HG02981 (cell line): Measurements from ENCODE around the gene RPL9.
"Not testable (repeated sequence)": the region's sequence is repeated elsewhere in the genome, so short reads cannot be mapped to it uniquely, and the experiment has no call there.

Source experiments
- ATAC-seq: cut with Tn5 transposase; IDR thresholded peaks from one replicate; pipeline ENCODE4 v1.9.1; 2021; ENCODE audit warnings: mild to moderate bottlenecking, moderate library complexity; ENCODE audit not compliant: unreplicated experiment

Gene RPL9

DNA sequence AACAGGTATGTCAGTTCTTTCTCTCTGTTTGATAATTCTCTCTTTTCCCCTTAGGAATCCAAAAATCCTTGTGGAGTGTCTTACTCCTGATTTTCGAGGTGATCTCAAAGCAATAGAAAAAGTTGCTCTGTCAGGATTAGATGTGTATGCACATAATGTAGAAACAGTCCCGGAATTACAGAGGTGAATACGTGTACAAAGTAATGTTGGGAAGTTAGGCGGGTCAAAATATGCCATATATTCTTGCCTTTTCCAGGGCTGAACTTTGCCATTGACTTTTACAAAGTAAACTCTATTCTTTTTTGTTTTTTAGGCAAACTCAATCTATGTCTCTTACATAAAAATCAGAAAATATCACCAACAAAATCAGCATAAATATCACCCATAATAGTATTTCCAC is 8.7 kb upstream of the RPL9 start:
- no peak for ATAC-seq

DNA sequence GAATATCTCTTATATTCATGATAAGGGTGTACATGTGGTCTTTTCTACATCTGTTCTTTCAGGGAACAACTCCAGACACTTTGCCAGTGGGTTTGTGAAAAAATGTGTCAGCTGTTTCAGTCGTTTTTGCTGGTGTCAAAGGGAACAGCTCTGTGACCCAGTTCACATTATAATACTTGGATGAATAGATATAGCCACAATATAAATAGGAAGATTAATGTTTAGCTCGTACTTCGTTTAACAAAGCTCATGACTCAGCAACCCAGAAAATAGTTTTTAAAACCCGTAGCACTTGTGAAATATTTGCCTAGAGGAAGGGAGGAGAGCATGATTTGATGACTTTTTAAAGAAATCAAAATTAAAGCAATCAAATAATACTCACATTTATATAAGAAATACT is 8.0 kb upstream of the RPL9 start:
- no peak for ATAC-seq

DNA sequence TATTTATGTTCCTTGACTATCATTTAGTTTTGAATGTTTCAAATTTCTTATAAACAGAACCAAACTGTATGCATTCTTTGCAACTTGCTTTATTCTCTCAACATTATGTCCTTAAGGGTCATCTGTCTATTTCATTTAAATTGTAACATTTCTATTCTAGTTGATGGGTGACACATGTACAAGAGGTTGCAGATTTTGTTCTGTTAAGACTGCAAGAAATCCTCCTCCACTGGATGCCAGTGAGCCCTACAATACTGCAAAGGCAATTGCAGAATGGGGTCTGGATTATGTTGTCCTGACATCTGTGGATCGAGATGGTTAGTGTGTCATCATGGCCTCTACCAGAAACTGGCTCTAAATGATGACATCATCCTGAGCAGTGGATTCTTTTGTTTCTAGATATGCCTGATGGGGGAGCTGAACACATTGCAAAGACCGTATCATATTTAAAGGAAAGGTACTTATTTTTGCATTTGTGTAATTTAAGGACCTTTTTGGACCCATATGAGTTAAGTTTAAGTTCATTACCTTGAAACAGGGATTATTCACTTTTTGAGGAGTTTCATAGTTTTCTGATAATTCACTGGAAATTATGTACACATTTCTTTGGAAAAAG is 6.3 kb upstream of the RPL9 start:
- no peak for ATAC-seq

DNA sequence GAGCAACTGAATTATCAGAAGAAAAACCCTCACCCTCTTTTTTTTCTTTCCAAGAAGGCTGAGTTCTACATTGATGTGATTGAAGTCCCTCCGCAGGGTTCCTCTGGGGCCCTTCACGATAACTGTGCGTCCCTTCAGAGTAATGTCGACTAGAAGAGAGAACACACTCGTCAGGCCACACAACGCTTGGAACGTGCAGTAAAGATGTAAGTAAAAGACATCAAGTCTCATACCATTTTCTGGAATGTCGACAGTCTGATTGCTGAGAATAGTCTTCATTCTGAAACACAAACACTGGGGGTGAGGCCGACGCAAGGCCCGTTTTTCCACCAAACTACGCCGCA is 589 bp downstream of the RPL9 start:
- ATAC-seq, result not testable (repeated sequence)

DNA sequence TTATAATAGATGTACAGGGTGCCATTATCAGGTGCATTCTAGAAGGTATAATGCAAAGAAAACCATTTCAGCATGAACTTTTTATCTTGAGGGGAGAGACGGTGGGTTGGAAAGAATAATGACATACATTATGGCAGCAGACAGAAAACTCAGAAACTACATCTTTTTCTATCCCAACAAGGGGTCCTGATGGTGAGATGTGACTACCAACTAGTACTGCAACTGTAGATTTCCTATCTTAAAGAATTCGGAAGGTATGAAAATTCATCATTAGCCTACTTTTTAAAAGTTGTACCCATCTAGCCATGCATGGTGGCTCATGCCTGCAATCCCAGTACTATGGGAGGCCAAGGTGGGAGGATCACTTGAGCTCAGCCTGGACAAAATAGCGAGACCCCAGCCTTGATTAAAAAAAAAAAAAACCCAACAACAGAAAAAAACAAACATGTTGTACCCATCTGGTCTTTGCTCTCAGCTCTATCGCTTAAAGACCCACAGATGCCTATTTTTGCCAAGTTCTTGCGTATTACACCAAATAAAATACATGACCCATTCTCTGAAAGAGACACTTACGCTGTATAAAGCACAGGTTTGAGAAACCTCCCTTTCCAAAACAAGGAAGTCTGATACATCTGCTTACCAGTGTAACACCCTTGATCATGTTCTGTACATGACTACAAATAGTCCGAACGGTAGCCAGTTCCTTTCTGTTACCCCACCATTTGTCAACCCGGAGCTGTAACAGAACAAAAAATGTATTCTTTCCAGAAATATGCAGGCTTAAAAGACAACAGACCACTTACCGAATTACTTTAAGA is 1.6 kb downstream of the RPL9 start:
- no peak for ATAC-seq

DNA sequence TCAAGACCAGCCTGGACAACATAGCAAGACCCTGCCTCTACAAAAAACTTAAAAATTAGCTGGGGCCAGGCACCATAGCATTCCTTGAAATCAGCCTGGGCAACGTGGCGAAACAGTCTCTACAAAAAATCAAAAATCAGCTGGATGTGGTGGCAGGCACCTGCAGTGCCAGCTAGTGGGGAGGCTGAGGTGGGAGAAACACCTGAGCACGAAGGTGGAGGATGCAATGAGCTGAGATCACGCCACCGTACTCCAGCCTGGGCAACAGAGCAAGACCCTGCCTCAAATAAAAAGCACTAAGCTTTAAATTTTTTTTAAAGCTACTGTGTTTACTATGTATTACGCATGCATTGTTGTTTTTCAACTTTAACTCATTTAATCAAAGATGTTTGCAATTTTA is 3.2 kb downstream of the RPL9 start:
- no peak for ATAC-seq

DNA sequence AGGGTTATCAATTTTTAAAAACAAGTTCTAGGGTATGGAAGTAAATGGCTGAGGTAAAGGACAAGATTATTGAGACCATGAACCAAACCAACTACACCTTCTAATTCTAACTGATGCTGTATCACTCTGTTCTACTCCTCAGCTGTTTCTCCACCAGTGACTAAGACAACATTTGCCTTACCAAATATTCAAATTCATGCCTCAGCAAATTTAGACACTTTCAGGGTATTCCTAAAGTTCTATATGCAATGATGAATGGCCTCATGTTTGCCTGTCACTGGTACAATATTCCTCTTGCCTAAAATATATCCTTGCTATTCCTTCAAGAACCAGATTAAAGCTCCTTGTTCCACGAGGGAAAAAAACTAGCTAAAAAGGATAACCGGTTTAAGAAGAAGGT is 5.0 kb downstream of the RPL9 start:
- no peak for ATAC-seq

DNA sequence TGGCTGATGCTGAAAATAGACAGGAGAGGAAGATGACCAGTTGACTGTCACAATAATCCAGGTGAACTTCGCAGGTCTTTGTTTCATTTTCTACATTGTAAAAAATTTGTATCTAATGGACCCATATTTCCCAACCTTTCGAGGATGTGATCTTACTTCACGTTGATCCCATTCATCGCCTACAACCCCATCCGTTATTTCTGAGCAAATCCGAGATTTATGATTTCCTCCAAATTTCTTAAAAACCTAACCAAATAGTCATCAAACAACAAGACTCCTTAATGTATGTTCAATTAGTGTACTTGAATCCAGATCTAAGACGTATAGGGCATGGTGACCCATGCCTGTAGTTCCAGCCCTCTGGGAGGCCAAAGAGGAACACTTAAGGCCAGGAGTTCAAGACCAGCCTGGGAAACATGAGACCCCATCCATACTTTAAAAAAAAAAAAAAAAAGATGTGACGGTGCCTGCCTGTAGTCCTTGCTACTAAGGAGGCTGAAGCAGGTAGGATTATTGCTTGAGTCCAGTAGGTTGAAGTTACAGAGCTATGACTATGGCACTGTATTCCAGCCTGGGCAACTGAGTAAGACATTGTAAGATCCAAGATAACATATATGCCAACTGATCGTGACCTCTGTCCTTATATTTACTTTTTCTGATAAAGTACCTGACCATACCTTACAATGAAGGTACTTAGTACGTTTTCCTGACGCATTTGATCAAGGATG is 5.7 kb downstream of the RPL9 start:
- no peak for ATAC-seq

DNA sequence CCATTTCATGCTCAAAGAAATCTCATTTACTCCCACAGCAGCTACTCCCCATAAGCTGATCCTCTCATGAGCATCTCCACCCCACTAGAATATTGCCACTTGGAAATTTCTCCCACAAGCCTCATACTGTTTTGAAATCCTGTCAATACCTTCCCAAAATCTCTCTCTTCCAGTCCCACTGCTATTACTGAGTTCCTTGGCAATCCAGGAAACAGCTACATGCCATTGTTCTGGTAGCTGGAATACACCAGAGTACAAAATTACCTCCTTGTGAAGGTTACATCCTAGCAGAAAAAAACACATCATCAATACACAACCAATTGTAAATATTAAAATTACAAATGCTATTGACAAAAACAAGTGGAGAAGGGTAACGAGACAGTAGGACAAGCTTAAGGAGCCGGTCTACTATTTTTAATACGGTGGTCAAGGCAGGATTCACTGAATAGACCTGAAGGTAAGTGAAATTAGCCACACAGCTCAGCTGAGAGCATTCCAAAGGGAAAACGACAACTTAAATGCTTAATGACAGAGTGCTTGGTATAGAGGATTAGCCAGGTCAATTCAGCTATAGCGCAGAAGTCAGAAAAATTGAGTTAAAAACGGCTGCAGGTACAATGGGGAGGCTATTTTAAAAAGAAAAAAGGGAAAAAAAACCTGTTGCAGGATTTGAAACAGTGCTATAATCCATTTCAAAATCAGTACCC is 6.4 kb downstream of the RPL9 start:
- ATAC-seq, result no peak

DNA sequence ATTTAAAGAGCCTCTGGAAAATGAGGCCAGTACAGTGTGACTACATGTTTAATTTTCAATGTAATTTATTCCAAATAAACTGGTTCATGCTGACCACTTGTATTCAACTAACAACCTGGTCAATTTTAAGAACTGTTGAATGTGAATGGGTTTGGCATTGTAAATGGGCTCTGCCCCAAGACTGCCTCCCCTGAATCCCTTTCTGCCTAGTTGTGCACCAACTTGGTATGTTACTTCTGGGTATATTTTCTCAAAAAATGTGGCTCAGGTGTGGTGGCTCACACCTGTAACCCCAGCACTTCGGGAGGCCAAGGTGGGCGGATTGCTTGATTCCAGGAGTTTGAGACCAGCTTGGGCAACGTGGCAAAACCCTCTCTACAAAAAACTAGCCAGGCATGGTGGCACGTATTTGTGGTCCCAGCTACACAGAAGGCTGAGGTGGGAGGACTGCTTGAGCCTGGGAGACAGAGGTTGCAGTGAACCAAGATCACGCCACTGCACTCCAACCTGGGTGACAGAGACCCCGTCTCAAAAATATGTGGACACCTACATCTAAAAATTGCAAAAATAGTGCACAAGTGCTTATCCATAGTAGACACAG is 7.2 kb downstream of the RPL9 start:
- ATAC-seq, result no peak

DNA sequence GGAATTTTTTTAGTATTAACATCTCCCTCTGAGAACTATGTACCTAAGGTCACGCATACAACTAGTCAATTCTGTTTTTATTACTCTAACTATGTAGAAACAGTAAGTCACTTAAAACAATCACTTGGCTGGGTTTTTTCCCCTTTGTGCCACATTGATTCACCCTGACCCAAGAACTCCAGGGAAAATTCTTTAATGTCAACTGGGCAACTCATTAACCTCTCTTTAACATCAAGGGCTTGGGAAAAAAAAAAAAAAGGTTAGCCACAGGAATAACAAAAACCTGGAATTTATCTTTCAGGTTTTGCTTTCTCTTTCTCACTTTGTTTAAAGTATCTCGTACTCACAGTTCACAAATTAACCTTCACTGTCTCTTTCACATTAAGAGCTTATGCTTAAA is 8.1 kb downstream of the RPL9 start:
- ATAC-seq, result no peak

DNA sequence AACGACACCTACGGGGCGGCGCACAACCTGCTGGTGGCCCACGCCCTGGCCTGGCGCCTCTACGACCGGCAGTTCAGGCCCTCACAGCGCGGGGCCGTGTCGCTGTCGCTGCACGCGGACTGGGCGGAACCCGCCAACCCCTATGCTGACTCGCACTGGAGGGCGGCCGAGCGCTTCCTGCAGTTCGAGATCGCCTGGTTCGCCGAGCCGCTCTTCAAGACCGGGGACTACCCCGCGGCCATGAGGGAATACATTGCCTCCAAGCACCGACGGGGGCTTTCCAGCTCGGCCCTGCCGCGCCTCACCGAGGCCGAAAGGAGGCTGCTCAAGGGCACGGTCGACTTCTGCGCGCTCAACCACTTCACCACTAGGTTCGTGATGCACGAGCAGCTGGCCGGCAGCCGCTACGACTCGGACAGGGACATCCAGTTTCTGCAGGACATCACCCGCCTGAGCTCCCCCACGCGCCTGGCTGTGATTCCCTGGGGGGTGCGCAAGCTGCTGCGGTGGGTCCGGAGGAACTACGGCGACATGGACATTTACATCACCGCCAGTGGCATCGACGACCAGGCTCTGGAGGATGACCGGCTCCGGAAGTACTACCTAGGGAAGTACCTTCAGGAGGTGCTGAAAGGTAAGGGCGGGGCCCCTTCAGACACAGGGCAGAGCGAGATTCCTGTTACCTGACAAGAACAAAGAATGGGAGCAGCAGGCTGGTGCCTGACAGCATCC is 11.7 kb downstream of the RPL9 start:
- peak; percentile 80 for ATAC-seq

DNA sequence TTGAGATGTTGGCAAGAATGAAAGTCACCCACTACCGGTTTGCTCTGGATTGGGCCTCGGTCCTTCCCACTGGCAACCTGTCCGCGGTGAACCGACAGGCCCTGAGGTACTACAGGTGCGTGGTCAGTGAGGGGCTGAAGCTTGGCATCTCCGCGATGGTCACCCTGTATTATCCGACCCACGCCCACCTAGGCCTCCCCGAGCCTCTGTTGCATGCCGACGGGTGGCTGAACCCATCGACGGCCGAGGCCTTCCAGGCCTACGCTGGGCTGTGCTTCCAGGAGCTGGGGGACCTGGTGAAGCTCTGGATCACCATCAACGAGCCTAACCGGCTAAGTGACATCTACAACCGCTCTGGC is 12.3 kb downstream of the RPL9 start:
- ATAC-seq, result no peak

DNA sequence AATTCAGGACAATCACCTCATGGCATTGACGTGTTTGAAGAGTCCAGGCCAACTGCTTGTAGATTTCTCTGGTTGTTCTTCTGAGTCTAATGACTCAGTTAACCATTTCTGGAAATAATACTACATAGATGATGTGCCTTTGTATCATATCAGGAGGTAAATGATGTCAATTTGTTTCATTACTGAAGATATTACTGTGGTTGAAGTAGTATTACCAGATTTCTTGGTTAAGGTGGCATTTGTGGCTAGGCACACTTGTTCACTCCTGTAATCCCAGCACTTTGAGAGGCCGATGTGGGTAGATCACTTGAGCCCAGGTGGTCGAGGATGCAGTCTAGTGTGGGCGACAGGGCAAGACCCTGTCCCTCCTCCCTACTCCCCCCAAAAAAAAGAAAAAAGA is 15.7 kb downstream of the RPL9 start:
- no peak for ATAC-seq

DNA sequence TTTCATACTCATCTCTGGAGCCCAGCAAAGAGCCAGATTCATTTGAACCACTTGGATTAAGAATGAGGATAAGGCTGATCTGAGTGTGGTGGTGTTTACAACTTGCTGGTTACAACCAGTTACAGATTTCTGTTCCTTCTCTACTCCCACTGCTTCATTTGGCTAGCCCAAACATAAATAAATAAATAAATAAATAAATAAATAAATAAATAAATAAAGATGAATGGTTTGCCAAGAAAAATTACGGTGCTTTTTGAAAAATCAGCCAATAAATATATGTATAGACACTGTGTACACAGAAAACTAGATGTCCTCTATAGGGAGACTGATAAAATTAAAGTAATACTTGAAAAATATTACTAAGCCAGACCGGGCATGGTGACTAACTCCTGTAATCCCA is 17.1 kb downstream of the RPL9 start:
- ATAC-seq, result no peak

DNA sequence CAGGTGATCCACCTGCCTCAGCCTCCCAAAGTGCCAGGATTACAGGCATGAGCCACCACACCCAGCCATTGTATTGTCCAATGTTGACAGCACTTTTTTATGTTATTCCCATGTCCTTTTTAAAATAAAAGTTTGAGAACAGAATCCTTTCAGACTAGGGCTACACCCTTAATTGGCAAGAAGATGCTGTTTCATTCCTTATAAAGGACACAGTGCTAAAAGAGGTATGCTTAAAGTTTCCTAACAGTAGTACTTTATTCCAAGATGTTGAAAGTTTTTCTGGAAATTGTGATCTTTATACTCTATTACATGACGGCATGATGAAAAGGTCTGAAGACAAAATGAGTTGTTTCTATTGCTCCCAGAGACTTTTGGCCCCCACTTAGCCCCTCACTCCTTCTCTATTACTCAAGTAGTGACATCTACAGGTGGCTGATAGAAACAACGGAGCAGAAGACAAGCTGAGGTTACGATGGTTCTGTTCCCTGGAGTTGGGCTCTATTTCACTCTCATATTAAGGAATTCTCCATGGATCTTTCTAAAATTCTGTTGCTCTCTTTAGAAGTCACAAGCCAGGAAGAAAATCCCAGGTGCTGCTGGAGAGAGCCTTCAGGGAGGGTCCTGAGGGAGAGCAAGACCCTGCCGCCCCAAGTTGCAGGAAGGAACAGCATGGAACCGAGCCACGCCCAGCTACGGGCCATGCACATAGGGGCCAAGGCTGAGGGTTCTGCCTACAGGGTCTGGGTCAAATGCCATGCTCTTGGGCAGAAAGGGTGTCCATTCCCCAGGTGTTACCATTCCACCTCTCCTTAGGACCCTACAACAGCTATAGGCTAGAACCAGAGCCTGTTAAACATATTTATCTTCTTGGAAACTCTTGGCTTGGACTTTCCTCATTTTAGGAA is 22.8 kb downstream of the RPL9 start:
- ATAC-seq, result no peak

DNA sequence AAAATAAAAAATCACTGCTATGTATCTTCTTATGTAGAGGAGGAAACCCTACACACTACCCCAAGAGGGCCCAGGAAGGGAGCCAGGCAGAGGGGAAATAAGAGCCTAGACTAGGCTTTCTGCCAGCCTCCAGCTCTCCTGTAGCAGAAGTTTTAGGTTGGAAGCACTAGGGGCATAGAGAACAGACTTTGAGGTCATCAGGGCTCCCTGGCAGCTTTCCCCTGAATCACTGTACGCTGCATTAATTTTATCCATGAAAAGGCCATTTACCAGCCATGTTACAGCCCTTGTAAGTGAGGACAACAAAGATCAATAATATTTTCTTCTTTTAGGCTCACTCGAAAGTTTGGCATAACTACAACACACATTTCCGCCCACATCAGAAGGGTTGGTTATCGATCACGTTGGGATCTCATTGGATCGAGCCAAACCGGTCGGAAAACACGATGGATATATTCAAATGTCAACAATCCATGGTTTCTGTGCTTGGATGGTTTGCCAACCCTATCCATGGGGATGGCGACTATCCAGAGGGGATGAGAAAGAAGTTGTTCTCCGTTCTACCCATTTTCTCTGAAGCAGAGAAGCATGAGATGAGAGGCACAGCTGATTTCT is 24.7 kb downstream of the RPL9 start:
- no peak for ATAC-seq

DNA sequence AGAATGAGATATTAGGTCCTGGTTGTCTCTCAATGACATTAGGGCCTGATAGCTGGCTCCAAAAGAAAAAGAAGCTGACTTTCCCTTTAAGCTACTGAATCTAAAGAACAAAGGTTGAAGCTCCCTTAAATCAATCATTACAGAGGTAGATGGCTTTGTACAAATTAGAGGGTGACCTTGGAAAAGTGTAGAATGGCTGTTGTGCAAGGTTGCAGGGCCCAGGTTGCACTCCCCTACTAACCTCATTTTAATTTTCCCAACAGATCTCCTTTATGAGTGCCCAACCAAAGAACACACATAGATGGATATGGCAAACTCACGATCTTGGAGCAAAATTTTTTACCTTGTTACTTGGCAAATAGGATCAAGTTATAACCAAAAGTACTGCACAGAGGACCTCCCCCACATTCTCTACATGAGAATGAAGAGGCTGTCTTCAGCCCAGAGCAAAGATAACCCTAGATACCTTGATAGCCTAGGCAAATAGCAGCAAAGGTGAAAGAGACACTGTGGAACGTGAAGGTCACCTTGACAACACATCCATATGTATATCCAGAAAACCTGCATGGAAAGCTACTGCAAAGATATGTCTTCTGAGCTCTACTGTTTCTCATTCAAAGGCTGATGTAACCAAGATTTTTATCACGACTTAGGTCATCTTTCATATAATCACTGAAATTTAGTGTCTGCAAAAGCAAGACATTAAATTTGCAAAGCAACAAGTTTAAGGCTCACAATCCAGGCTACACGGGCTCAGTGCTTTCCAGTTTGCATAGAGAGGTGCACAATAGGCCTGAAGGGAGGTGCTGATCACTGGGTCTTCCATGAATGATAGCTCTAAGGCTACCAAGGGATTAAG is 29.0 kb downstream of the RPL9 start:
- ATAC-seq, result no peak
